CD4-positive, alpha-beta T cell (primary cell): ENCODE data around the gene ASIC4. TPM values are rescaled to one million over a fixed set of nuclear protein-coding genes. Genes with fewer than 3 reads are reported as not detected.

Experiments used
- ATAC-seq: fragments of 200-7000 bp; cut with Tn5 transposase; one replicate; pipeline ENCODE4 v1.10.0; 2022; ENCODE audit warnings: mild to moderate bottlenecking; ENCODE audit not compliant: poor library complexity
- CTCF ChIA-PET: fragments of 350-600 bp; sonication (Branson Sonifier 250); formaldehyde crosslinking; loops from one replicate; lab custom pipeline; 2021; ENCODE audit warnings: antibody characterized with exemption, inconsistent platforms; lab: Charles Lee
- POLR2A ChIA-PET: fragments of 350-600 bp; sonication (Branson Sonifier 250); formaldehyde crosslinking; loops from one replicate; lab custom pipeline; 2021; ENCODE audit warnings: antibody characterized with exemption, inconsistent platforms; lab: Charles Lee
- DNase-seq, 14 experiments: peaks; one replicate each; pipeline ENCODE4 v3.0.0-alpha.2; 2013 to 2020; ENCODE audit warnings: mixed read lengths in 2 of 14
- H3K27ac ChIP-seq, 2 donors: one replicate each; pipeline versions ENCODE4 v1.5.1 to v1.7.0; 2013; ENCODE audit warnings: low read length in 2 of 2, low read depth in 1 of 2, mild to moderate bottlenecking in 1 of 2
- H3K27me3 ChIP-seq, 2 experiments: 1 replicate in 1 of 2; 2 replicates in 1 of 2; pipeline versions ENCODE4 v1.6.1 to v1.7.0; 2013; ENCODE audit warnings: low read length in 2 of 2, control low read depth in 1 of 2, mild to moderate bottlenecking in 1 of 2, moderate library complexity in 1 of 2; ENCODE audit not compliant: insufficient read depth in 2 of 2, control insufficient read depth in 1 of 2
- H3K36me3 ChIP-seq: one replicate; pipeline ENCODE4 v1.6.1; 2013; ENCODE audit warnings: low read length, control low read depth; ENCODE audit not compliant: insufficient read depth
- H3K4me1 ChIP-seq: one replicate; pipeline ENCODE4 v1.6.1; 2013; ENCODE audit warnings: low read length, control low read depth; ENCODE audit not compliant: insufficient read depth
- H3K4me3 ChIP-seq: one replicate; pipeline ENCODE4 v1.5.1; 2013; ENCODE audit warnings: mild to moderate bottlenecking, low read length, moderate library complexity
- H3K9me3 ChIP-seq, 2 experiments: 1 replicate in 1 of 2; 2 replicates in 1 of 2; pipeline versions ENCODE4 v1.6.1 to v1.7.0; 2013; ENCODE audit warnings: low read length in 2 of 2, mild to moderate bottlenecking in 2 of 2, control low read depth in 1 of 2, moderate library complexity in 1 of 2; ENCODE audit not compliant: control insufficient read depth in 1 of 2, insufficient read depth in 1 of 2
- H3K27ac Mint-ChIP-seq: one replicate; pipeline ENCODE4 v1.8.0; 2020; ENCODE audit warnings: mixed read lengths
- H3K27me3 Mint-ChIP-seq: one replicate; pipeline ENCODE4 v1.8.0; 2021; ENCODE audit warnings: mixed read lengths
- H3K36me3 Mint-ChIP-seq: one replicate; pipeline ENCODE4 v1.8.0; 2021; ENCODE audit warnings: low read depth, mixed read lengths
- H3K4me1 Mint-ChIP-seq: one replicate; pipeline ENCODE4 v1.8.0; 2021; ENCODE audit warnings: low read depth, mixed read lengths
- H3K4me3 Mint-ChIP-seq: one replicate; pipeline ENCODE4 v1.8.0; 2020; ENCODE audit warnings: mild to moderate bottlenecking, mixed read lengths
- H3K9me3 Mint-ChIP-seq: one replicate; pipeline ENCODE4 v1.8.0; 2020; ENCODE audit warnings: mixed read lengths
- CTCF ChIP-seq: fragments of 200-600 bp; IDR thresholded peaks from one replicate; pipeline ENCODE4 v1.8.0; 2022; ENCODE audit warnings: antibody characterized with exemption, mild to moderate bottlenecking
- intact Hi-C, 2 experiments: fragments of 100-400 bp; cut with DNase I in 1 of 2; cut with micrococcal nuclease in 1 of 2; formaldehyde crosslinking; loops; one replicate each; pipeline versions ENCODE4 v1.15.1 to v1.9.0; 2023 to 2025; cut with DNase I, micrococcal nuclease
- total RNA-seq, 174 experiments: library from RNA in 2 of 174; stranded (reverse) in 2 of 174; gene quantifications; one replicate each; pipeline ENCODE4 v1.2.3 and lab custom pipeline; 2021 to 2026

ASIC4 gene
- total RNA-seq, 2 experiments from 2014 or later, result 0.08 to 0.17 TPM

GRCh38 chr2:219557320-219557719 is 43.0 kb downstream of the ASIC4 start:
- Mint-ChIP-seq H3K27me3 (peaks cover 49% of the 10 kb centered on the region), H3K9me3 (no peaks in the 10 kb centered on the region), H3K36me3 (no peaks in the 10 kb centered on the region), H3K27ac (no peak overlapping the region), H3K4me3 (no peak overlapping the region), H3K4me1 (peaks cover 11% of the 10 kb centered on the region)
- ATAC-seq (no peak), DNase-seq (no peak)
- Histone ChIP-seq H3K9me3 (peaks cover 0 to 17% of the 10 kb centered on the region in 2 experiments), H3K27ac (no peak overlapping the region), H3K27me3 (peaks cover 27 to 33% of the 10 kb centered on the region in 2 experiments), H3K4me3 (no peak overlapping the region), H3K4me1 (peaks cover 14% of the 10 kb centered on the region), H3K36me3 (no peaks in the 10 kb centered on the region)
- no peak for TF ChIP-seq CTCF
- ChIA-PET CTCF (no interaction called here), POLR2A (no interaction called here)
- intact Hi-C loops, result no loop called here

GRCh38 chr2:219557791-219558785 is 43.8 kb downstream of the ASIC4 start:
- H3K9me3 Mint-ChIP-seq, result no peaks in the 10 kb centered on the region
- H3K27ac Mint-ChIP-seq, result no peak overlapping the region
- ATAC-seq, result no peak
- intact Hi-C loops, result no loop called here
- peaks cover 0 to 12% of the 10 kb centered on the region in 2 experiments for H3K9me3 ChIP-seq
- POLR2A ChIA-PET, result no interaction called here
- H3K4me3 ChIP-seq, result no peak overlapping the region
- no peaks in the 10 kb centered on the region for H3K36me3 ChIP-seq
- H3K4me3 Mint-ChIP-seq, result no peak overlapping the region
- peaks cover 27 to 28% of the 10 kb centered on the region in 2 experiments for H3K27me3 ChIP-seq
- peaks cover 6% of the 10 kb centered on the region for H3K4me1 ChIP-seq
- peaks cover 10% of the 10 kb centered on the region for H3K4me1 Mint-ChIP-seq
- CTCF ChIA-PET, result no interaction called here
- DNase-seq, result no peak
- peaks cover 53% of the 10 kb centered on the region for H3K27me3 Mint-ChIP-seq
- H3K36me3 Mint-ChIP-seq, result no peaks in the 10 kb centered on the region
- TF ChIP-seq CTCF, result no peak
- H3K27ac ChIP-seq, result no peak overlapping the region

GRCh38 chr2:219559156-219559915 is 45.1 kb downstream of the ASIC4 start:
- H3K9me3 Mint-ChIP-seq, result no peaks in the 10 kb centered on the region
- ChIA-PET POLR2A (no interaction called here), CTCF (interaction anchor here (0.8 to 2.3 kb wide), 6 partner anchors 12 to 265 kb away, joined by 3 to 21 read pairs (median 4); partner anchors contain the start of genes INHA, OBSL1 and STK11IP)
- Histone ChIP-seq H3K27me3 (peaks cover 18 to 19% of the 10 kb centered on the region in 2 experiments), H3K4me1 (no peaks in the 10 kb centered on the region), H3K4me3 (no peak overlapping the region), H3K9me3 (peaks cover 0 to 2% of the 10 kb centered on the region in 2 experiments), H3K27ac (no peak overlapping the region), H3K36me3 (no peaks in the 10 kb centered on the region)
- H3K4me3 Mint-ChIP-seq, result no peak overlapping the region
- H3K27me3 Mint-ChIP-seq, result peaks cover 52% of the 10 kb centered on the region
- TF ChIP-seq CTCF, result no peak
- DNase-seq (peak in 1 of 14 experiments; percentile 11), ATAC-seq (no peak)
- H3K4me1 Mint-ChIP-seq, result no peaks in the 10 kb centered on the region
- no peak overlapping the region for H3K27ac Mint-ChIP-seq
- intact Hi-C loops, result no loop called here
- no peaks in the 10 kb centered on the region for H3K36me3 Mint-ChIP-seq
